HL-60/S4 (cell line): ENCODE data around the gene PHF11.
"Not testable (repeated sequence)": the region's sequence is repeated elsewhere in the genome, so short reads cannot be mapped to it uniquely, and the experiment has no call there.

Source experiments
- in situ Hi-C: fragments of 300-500 bp; cut with MboI; formaldehyde crosslinking; loops from 2 replicates; pipeline ENCODE4 v1.14.3; 2022; ENCODE audit warnings: low sequenced_read_pairs

The PHF11 gene

DNA sequence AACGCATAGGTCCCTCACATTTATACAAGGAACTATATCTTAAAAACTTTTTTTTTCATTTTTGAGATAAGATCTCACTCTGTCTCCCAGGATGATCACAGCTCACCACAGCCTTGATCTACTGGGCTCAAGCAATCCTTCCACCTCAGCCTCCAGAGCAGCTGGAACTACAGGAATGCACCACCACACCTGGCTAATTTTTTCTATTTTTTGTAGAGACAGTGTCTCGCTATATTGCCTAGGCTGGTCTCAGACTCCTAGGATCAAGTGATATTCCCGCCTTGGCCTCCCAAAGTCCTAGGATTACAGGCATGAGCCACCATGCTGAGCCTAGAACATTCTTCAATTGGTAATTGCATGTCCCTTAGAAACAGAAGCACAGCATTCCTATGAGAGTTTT is 47.9 kb downstream of the PHF11 start:
- in situ Hi-C loops, result no loop called here

DNA sequence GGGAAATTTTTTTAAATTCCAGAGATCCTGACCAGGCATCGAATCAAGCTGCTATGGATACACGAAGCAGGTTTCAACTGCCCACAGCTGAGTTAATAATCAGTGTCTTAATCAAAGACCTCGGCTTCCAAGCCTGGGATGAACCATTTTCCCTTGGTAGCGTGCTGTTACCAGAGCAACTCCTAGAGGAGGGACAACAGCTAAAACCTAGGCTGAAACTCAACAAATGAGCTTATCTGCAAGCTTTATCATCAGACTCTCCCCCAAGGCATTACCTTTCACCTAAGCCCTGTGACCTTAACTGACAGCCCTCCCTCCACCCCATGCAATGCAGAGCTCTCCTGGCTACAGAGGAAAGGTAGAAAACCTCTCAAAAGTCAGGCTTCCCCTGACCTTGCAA is 49.9 kb downstream of the PHF11 start:
- in situ Hi-C loops, result no loop called here

DNA sequence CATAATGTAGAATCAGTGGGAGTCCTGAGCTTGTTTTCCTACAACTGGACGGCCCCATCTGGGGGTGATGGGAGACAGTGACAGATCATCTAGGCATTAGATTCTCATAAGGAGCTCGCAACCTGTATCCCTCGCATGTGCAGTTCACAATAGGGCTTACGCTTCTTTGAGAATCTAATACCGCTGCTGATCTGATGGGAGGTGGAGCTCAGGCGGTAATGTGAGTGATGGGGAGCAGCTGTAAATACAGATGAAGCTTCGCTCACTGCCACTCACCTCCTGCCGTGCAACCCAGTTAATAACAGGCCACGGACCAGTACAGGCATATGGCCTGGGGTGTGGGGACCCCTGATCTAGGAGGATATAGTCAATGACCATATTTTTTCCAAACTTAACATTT is 50.8 kb downstream of the PHF11 start:
- in situ Hi-C loops, result no loop called here

DNA sequence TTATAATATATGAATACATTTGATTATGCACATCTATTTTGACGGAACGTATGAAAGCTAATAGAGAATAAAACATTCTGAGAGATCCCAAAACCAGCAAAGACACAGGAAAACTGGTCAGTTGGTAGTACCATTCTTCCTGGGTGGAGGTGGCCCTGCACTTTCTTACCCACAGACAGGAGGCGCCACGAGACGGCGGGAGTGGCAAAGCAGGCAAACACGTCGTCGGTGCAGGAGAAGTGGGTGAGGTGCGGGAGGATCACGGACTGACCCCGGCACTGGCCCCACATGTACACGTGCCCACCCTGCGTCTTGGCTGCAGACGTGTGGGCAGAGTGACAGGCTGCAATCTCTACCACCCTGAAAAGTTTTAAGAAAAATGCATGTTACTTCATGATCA is 53.5 kb downstream of the PHF11 start:
- in situ Hi-C loops, result no loop called here

DNA sequence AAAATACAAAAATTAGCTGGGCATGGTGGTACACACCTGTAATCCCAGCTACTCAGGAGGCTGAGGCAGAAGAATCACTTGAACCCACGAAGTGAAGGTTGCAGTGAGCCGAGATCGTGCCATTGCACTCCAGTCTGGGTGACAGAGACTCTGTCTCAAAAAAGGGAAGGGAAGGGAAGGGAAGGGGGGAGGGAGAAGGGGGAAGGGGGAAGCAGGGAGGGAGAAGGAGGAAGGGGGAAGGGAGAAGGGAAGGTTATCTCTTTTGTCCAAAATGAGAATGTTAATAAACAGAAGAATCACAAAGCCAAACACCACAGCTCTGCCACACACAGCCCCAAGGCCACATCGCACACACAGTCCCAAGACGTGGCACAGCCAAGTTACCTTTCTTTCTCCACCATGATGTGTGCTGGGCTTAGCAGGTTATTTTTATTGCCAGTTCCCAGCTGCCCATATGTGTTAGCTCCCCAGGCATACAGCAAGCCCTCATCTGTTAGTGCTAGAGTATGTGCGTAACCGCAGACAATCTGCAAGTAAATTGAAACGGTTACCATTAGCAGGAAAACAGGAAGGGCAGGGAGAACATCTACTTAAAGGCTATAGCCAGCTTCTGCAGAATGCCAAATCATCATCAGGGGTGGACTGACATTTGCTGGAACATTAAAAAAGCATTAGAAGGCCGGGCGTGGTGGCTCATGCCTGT is 55.3 kb downstream of the PHF11 start:
- in situ Hi-C loops, result no loop called here

DNA sequence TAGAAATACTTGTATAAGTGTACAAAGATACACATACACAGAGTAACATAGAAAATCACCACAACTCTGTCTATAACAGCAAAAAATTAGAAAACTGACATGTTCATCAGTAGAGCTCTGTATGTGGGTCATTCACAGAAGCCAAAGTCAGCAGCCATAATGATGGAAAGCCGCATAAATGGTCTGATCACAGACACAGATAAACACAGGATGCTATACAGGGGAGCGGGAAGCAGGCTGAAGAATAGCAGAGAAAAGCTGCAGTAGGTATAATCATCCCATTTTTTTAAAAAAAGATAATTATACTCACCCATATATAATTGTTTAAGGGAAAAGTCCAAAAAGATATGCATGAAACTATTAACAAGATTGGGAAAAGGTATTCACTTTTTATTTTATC is 58.1 kb downstream of the PHF11 start:
- in situ Hi-C loops, result no loop called here

DNA sequence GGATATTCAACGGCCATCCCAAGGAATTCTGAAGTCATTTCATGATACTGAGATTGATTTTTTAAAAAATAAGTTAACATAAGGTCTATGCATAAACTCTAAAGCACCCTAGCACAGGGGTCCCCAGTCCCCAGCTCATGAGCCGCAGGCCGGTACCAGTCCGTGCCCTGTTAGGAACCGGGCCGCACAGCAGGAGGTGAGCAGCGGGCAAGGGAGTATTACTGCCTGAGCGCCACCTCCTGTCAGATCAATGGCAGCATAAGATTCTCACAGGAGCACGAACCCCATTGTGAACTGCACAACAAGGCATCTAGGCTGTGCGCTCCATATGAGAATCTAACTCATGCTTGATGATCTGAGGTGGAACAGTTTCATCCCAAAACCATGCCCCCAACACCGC is 58.6 kb downstream of the PHF11 start:
- in situ Hi-C loops, result no loop called here

- in situ Hi-C loops, result no loop called here
Observed at GRCh38 chr13:49559006-49559405, 63.3 kb downstream of the PHF11 start.

DNA sequence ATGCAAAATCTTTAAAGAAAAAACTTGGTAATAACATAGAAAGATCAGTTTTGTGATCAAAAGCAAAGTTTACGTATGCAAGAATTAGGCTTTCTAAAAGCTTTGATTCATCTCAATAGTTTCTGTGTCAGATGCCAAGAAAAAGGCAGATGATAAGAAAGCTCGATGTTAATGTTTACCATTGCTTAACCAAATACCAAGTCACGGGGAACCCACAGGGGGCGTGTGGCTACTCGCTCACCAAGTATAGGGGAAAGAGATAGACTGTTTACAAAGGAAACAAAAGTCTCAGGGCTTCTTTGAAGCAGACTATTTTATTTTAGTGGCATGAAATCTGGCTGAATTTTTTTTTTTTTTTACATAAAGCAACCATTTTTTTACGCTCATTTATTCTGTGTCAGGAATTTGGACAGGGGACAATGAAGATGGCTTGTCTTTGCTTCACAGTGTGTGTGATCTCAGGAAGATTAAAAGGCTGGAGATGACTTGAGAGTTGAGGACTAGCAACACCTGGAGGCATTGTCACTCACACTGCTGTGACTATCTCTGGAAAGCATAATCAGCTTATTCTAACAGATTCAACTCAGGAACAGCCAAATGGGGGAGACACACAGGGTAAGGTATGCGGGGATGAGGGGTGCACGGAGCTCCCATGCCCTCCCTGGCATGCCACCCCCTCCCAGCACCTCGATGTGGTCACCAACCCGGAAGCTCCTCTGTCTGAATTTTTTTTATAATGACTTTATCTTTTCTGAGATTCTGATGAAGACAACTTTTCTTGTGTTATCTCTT is 64.7 kb downstream of the PHF11 start:
- in situ Hi-C loops, result no loop called here

GRCh38 chr13:49561062-49561410 is 65.3 kb downstream of the PHF11 start:
- in situ Hi-C loops, result no loop called here

GRCh38 chr13:49563516-49563915 is 67.8 kb downstream of the PHF11 start:
- in situ Hi-C loops, result no loop called here

DNA sequence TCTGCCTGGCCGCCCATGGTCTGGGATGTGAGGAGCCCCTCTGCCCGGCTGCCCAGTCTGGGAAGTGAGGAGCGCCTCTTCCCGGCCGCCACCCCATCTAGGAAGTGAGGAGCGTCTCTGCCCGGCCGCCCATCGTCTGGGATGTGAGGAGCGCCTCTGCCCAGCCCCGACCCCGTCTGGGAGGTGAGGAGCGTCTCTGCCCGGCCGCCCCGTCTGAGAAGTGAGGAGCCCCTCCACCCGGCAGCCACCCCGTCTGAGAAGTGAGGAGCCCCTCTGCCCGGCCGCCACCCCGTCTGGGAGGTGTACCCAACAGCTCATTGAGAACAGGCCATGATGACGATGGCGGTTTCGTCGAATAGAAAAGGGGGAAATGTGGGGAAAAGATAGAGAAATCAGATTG is 69.7 kb downstream of the PHF11 start:
- in situ Hi-C loops, result not testable (repeated sequence)

GRCh38 chr13:49566461-49566860 is 70.7 kb downstream of the PHF11 start:
- in situ Hi-C loops, result no loop called here

GRCh38 chr13:49567491-49567890 is 71.7 kb downstream of the PHF11 start:
- in situ Hi-C loops, result no loop called here

DNA sequence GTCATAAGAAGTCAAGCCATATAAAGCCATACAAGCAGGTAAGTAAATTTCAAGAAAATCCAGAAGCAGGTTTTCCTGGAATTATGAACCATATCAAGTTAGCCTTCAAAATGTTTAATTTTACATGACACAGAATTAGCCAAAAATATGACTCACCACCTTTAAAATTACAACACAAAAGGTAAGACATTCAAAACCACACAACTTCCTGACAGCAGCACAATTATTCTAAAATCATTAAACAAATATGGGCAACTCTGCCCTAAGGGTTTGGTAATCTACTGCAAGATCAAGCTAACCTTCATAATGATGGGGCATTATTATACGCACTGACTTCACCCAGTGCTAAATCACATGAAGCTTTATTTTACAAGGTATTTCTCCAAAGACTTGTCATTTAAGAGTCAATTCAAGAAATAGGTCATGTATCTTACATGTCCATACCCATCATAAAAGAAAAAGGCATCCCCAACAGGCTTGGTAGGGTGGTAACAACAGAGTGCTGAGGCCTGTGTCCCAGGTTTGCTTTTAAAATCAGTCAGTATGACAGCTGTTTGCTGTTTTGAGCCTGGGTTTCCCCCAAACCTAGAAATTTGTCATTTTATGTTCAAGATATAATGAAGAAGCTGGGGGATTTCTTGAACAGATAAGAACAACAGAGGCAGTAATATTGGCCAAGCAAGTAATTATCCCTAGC is 74.4 kb downstream of the PHF11 start:
- in situ Hi-C loops, result no loop called here

DNA sequence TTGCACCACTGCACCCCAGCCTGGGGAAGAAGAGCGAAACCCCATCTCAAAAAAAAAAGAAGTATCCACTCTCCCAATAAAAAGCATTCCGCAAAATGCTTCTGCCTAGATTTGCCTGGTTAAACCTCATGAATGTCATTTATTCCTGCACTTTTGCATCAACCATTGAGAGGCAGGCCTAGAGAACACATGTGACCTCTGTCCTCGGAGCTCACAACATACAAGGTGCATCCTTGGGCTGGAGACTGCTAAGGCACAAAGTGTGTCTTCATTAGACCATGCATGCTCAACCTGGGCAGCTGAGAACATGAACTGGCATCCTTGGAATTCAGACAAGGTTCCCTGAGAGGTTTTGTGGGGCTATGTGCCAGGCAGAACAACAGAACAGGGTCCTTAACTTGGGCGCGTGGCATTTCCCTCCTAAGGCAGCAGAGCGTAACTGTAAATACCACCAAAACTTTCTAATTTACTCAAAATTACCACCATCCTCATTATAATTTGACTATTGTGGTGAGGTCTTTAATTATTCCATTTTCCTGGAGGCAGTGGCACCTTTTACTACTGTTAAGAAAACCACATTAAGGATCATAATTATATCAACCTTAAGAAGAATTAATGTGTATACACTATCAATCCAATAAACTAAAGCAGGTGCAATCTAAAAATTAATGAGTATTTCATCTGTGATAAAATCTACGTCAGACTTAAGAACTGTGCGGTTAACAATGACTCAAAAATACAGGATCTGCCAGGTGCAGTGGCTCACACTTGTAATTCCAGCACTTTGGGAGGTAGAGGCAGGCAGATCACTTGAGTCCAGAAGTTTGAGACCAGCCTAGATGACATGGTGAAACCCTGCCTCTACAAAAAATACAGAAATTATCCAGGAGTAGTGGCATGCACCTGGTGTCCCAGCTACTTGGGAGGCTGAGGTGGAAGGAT is 75.8 kb downstream of the PHF11 start:
- in situ Hi-C loops, result no loop called here
